GM19324 (cell line): Measurements from ENCODE around the gene IL22.
A peak's percentile ranks its signal among the peaks of the same experiment; 100 is the strongest.
"Not testable (repeated sequence)": the region's sequence is repeated elsewhere in the genome, so short reads cannot be mapped to it uniquely, and the experiment has no call there.

Experiments
- ATAC-seq: cut with Tn5 transposase; IDR thresholded peaks from one replicate; pipeline ENCODE4 v1.9.1; 2021; ENCODE audit warnings: mild to moderate bottlenecking, moderate library complexity; ENCODE audit not compliant: unreplicated experiment, low FRiP score

IL22 gene

GRCh38 chr12:68231691-68232090 is 21.7 kb downstream of the IL22 start:
- no peak for ATAC-seq

- no peak for ATAC-seq
Measured at GRCh38 chr12:68231229-68231628, 22.2 kb downstream of the IL22 start.

DNA sequence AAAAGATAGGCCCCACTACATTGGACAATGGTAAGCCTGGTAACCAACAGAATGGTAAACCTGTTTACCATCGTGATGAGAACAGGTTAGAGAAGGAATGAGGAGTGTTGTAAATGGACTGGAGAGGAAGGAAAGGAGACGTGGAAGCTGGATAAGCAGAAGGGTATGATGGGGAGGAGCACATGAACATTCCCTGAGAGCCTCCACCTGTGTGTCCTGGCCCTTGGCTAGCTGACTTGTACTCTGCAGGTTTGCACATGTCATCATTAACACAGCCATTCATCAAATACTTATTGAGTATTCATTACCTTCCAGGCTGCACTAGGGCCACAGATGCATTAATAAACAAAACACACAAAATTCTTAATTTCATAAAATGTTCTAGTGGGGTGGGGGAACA is 23.4 kb downstream of the IL22 start:
- no peak for ATAC-seq

- no peak for ATAC-seq
Measured at GRCh38 chr12:68227356-68227755, 26.0 kb downstream of the IL22 start.

GRCh38 chr12:68225576-68226476 is 27.6 kb downstream of the IL22 start, which contains the start of gene IL26:
TSS of gene IL26 (minus strand) at chr12:68225810. CDS start at chr12:68225756, 54 bp downstream.
- no peak for ATAC-seq

- no peak for ATAC-seq
Measured at GRCh38 chr12:68224613-68225285, 28.7 kb downstream of the IL22 start.

DNA sequence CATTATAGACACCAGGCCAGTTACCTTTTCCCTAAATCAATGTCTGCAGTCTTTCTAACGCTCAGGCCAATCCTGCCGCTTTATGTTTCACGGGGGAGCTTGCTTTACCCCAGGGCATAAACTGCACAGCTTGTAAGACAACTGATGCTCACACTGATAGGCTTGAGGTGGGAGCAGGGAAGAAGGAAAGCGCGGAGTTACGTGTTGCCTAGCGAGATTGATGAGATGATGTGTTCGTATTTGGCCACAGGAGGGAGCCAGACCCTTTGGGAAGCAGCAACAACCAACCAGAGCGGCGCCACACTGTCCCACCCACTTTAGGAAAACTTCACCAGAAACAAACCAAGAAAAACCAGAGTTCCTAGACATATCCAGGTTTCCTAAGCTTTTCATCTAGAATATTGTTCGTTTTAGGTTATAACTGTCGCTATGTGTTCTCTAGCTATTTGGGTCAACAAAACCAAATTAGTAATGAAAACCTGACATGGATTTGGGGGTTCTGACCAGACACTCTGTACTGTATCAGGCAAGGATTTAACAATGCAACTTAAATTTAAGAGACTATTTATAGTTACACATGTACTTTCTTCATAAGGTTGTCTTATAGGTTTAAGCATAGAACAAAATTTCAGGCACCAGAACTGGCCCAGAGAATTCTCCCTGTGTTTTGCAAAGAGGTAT is 30.2 kb downstream of the IL22 start:
- peak; percentile 71 for ATAC-seq

GRCh38 chr12:68222326-68222725 is 31.1 kb downstream of the IL22 start:
- ATAC-seq = no peak

DNA sequence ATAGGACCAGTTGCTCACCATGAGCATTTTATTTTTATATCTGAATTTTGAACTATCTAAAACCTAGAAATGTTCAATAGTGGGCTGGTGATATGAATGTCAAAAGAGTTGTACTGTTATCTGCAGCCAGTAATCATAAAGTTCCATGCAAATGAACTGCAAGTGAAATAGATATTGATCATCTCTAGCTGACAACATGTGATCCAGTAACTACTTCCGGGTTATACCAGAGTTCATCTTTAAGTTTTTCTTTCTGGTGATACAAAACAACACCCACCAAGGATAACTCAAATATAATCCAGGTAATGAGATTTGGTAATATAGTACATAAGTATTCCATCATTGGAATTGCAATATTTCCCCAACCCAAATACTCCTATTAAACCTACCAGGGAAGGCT is 31.9 kb downstream of the IL22 start:
- no peak for ATAC-seq

- no peak for ATAC-seq
Measured at GRCh38 chr12:68210875-68211274, 42.5 kb downstream of the IL22 start.

GRCh38 chr12:68209048-68209728 is 44.2 kb downstream of the IL22 start:
- ATAC-seq = not testable (repeated sequence)

- no peak for ATAC-seq
Measured at GRCh38 chr12:68207276-68207675, 46.1 kb downstream of the IL22 start.

DNA sequence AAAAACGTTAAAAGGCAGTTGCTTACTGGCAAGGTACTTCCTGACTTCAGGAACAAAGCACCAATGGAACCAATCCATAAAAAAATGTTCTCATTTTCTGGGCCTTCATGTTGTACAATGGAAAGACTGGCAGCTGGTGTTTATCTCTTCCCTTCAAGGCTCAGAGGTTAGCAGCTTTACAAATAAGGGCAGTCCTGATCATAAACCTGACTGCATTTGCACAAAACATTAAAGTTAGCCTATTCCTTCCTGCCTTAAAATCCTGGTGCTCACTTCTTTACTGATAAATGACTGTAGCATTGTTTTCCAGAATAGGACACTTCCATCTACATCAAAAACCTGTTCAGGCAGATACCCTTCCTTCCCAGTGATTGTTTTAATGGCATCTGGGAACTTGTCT is 47.0 kb downstream of the IL22 start:
- no peak for ATAC-seq

DNA sequence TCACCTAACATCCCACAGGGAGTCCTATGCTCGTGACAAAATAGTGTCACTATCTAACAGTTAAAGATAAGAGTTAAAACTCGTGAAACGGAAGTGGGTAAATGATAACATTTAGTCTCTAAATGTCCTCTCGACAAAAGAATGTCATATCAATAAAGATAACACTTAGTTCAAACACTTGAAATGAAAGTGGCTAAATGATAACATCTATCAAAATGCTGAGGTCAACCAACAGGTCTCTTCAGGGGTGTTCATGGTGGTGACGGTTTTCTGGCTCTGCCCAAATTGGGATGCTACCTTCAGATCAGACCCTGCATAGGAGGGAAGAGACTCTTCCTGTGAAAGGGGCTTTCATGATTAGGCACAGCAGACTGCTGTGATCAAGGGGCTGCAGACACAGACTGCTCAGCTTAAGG is 49.9 kb downstream of the IL22 start:
- no peak for ATAC-seq

GRCh38 chr12:68200854-68201253 is 52.5 kb downstream of the IL22 start:
- ATAC-seq = no peak

DNA sequence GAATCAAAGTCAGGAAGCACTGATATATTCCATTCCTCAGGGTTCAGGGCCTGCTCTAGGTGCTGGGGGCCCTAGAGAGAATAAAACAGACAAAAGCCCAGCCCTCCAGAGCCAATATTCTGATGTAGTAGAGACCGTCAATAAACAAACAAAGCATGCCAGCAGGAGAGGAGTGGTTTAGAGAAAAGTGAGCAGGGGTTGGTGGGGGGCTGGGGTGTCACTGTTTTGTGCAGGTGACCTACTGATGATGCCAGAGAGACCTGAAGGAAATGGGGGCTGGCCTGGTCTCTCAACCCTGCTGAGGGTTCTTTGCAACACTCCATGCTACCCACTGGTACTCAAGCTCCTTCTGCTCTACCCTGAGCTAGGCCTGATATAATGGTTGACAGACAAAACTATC is 54.3 kb downstream of the IL22 start:
- ATAC-seq = no peak

DNA sequence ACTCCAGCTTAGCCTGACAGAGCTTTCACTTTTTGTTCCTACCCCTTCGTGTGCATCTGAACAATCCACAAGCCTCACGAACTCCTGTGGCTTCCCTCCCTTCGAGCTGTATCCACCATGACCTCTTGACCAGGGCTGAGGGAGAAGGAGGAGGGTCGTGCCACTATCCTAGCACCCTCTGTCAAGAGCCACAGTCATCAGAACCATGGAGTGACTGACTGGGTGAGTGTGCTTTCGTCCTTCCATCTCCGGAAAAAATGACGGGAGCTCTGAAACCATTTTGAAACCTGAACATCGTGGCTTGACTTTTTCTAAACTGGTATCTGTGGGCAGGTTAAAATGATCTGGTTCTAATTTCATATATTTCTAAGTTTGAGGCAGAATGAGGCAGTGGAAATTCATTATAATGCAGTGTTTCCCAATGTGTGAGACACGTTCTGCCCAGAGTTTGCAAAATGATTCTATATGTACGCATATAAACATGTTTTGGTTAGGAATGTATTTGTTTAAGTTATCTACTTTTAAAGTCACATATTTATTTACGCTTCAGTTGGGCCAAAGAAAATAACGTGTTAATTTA is 54.8 kb downstream of the IL22 start:
- no peak for ATAC-seq
